ENCODE results near the gene NCKAP5. TPM values are rescaled to one million over a fixed set of nuclear protein-coding genes. Genes with fewer than 3 reads are reported as not detected.

NCKAP5 gene
- total and polyA plus RNA-seq, 7 donors, result 0.03 to 1.2 (median 0.22) TPM

DNA sequence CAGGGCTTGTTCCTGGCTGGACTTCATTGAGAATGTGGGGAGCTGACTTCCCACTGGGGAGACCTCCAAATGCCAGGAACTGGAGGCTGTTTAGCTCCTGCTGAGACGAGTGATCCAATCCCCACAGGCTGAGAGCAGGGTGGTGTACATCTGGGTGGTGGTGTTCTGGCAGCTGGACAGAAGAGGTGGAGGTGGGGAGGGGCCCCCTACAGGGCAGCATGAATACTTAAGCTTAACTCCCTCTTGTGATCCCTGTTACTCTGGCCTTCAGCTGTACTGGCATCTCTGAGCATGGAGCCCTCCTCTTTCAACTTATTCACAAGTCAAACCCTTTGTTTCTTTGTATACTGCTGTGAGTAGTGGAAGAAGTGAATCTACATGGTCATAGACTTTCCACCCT, 730.5 kb downstream of the NCKAP5 start:
- Histone ChIP-seq H3K4me1 (no peaks in the 10 kb centered on the region), H3K4me3 (no peak overlapping the region), H3K36me3 (ENCODE audit: insufficient read depth in 1 of 2, low read depth in 1 of 2) (no peaks in the 10 kb centered on the region), H3K9me3 (no peaks in the 10 kb centered on the region), H3K27me3 (ENCODE audit: insufficient read depth in 3 of 3, low read length in 2 of 3) (no peaks in the 10 kb centered on the region), H3K27ac (no peak overlapping the region)
- 51 to 64% (median 63%) methylated on average over 1 of the region's 1 CpG for WGBS, 3 donors
- ATAC-seq (no peak), DNase-seq (no peak)
- intact Hi-C loops (cut with DNase I), result no loop called here
- TF ChIP-seq, protein P1, sequence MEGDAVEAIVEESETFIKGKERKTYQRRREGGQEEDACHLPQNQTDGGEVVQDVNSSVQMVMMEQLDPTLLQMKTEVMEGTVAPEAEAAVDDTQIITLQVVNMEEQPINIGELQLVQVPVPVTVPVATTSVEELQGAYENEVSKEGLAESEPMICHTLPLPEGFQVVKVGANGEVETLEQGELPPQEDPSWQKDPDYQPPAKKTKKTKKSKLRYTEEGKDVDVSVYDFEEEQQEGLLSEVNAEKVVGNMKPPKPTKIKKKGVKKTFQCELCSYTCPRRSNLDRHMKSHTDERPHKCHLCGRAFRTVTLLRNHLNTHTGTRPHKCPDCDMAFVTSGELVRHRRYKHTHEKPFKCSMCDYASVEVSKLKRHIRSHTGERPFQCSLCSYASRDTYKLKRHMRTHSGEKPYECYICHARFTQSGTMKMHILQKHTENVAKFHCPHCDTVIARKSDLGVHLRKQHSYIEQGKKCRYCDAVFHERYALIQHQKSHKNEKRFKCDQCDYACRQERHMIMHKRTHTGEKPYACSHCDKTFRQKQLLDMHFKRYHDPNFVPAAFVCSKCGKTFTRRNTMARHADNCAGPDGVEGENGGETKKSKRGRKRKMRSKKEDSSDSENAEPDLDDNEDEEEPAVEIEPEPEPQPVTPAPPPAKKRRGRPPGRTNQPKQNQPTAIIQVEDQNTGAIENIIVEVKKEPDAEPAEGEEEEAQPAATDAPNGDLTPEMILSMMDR (IDR thresholded peaks at IDR 0.05), result no peak

DNA sequence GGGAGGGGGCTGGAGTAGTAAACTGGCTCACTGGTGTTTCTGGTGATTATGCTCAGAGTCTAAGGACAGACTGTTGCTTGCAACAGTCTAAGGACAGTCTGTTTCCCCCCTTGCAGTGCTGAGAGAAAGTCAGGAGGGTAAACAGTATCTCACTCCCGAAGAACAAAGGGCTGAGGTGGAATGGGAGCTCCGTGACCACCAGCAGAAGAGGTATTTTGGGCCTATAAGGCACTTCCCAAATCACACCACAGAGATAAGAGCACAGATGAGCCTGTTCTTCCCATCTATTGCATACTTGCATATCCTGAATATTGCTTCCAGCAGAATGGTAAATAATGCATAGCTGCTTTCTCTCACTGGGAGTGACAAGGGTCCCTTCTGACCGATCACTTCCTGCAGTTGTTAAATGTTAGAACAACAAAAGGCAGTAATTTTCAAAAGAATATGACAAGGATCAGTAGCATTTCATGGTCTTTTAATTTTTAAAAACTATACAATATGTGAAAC, 737.9 kb downstream of the NCKAP5 start:
- 45 to 72% (median 60%) methylated on average over 3 of the region's 3 CpGs for WGBS, 3 donors
- Histone ChIP-seq H3K4me1 (no peaks in the 10 kb centered on the region), H3K27ac (no peak overlapping the region), H3K27me3 (ENCODE audit: insufficient read depth in 3 of 3, low read length in 2 of 3) (no peaks in the 10 kb centered on the region), H3K36me3 (ENCODE audit: insufficient read depth in 1 of 2, low read depth in 1 of 2) (no peaks in the 10 kb centered on the region), H3K4me3 (no peak overlapping the region), H3K9me3 (no peaks in the 10 kb centered on the region)
- DNase-seq, result no peak
- no peak for ATAC-seq
- TF ChIP-seq, protein P1 (IDR thresholded peaks at IDR 0.05), result no peak
- intact Hi-C loops (cut with DNase I), result no loop called here

DNA sequence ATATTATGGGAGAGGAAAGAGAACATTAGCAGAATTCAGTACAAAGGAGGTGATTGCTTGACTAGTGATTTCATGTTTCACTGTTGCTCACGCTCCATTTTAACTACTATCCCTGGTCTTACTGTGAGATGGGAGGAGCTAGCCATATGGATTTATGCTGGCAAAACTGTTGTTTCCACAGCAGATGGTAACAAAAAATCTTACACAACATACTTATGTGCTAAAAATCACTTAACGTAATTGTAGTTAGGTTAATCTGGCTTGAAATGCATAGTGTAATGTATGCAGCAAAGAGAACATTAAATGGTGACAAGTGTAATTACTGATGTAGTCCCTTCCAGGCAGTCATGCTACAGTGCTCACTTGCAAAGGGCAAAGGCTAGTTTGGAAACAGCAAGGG, 742.7 kb downstream of the NCKAP5 start:
- DNase-seq, result no peak
- no peaks in the 10 kb centered on the region for H3K36me3 ChIP-seq (ENCODE audit: insufficient read depth in 1 of 2, low read depth in 1 of 2)
- no peak for ATAC-seq
- no peak overlapping the region for H3K4me3 ChIP-seq
- no peaks in the 10 kb centered on the region for H3K9me3 ChIP-seq
- intact Hi-C loops (cut with DNase I), result no loop called here
- 86 to 88% (median 88%) methylated on average over 2 of the region's 2 CpGs for whole genome bisulfite sequencing, 3 donors
- H3K27ac ChIP-seq, result no peak overlapping the region
- H3K4me1 ChIP-seq, result no peaks in the 10 kb centered on the region
- TF ChIP-seq, protein P1 (IDR thresholded peaks at IDR 0.05), result no peak
- H3K27me3 ChIP-seq (ENCODE audit: insufficient read depth in 3 of 3, low read length in 2 of 3), result no peaks in the 10 kb centered on the region

DNA sequence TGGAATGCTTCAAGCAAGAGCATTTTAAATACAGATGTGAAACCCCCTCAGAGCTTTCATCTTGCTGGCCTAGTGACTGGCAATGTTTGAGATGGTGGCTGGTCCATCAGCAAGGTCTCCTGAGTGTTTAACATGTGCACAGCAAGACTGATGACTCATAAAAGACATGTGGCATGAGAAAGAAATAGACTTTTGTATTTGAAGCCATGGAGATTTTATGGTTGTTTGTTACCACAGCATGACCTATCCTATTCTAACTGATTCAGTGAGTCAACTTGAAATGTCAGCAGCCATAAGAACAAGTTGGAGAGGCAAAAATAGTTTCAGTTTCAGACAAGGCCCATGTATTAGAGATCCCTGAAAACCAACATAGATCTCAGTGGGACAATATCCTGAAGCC, 743.5 kb downstream of the NCKAP5 start:
- no peak overlapping the region for H3K27ac ChIP-seq
- TF ChIP-seq, protein P1 (IDR thresholded peaks at IDR 0.05), result no peak
- no peak for DNase-seq
- H3K4me1 ChIP-seq, result no peaks in the 10 kb centered on the region
- ATAC-seq, result no peak
- H3K4me3 ChIP-seq, result no peak overlapping the region
- H3K36me3 ChIP-seq (ENCODE audit: insufficient read depth in 1 of 2, low read depth in 1 of 2), result no peaks in the 10 kb centered on the region
- intact Hi-C loops (cut with DNase I), result no loop called here
- no peaks in the 10 kb centered on the region for H3K27me3 ChIP-seq (ENCODE audit: insufficient read depth in 3 of 3, low read length in 2 of 3)
- H3K9me3 ChIP-seq, result no peaks in the 10 kb centered on the region

DNA sequence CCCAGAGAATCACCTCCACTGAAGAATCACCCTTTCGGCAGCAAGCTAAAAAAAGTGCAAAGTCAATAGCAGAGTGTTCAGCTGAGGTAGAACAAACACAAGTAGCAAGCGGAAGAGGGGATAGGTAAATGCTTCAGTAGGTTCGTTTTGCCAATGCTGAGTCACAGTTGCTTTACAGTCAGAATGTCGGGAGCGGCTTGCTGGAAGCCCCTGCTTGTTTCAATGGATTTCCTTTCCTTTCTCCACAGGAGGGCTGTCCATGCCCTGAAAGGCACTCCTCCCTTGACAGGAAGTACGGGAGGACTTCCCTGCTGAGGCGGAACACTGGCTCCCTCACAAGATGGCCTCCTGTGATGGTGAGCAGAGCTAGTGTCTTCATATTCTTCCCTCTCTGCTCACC, 752.0 kb downstream of the NCKAP5 start:
- WGBS, 3 donors, result 92 to 97% (median 94%) methylated on average over 7 of the region's 7 CpGs
- no peaks in the 10 kb centered on the region for H3K27me3 ChIP-seq (ENCODE audit: insufficient read depth in 3 of 3, low read length in 2 of 3)
- intact Hi-C loops (cut with DNase I), result no loop called here
- H3K4me1 ChIP-seq, result no peaks in the 10 kb centered on the region
- TF ChIP-seq, protein P1 (IDR thresholded peaks at IDR 0.05), result no peak
- H3K9me3 ChIP-seq, result no peaks in the 10 kb centered on the region
- DNase-seq (no peak), ATAC-seq (no peak)
- H3K4me3 ChIP-seq, result no peak overlapping the region
- no peaks in the 10 kb centered on the region for H3K36me3 ChIP-seq (ENCODE audit: insufficient read depth in 1 of 2, low read depth in 1 of 2)
- no peak overlapping the region for H3K27ac ChIP-seq
